GM21786 (cell line): ENCODE measurements around the gene ARFGAP1.

Experiments
- ATAC-seq: cut with Tn5 transposase; IDR thresholded peaks from one replicate; pipeline ENCODE4 v1.9.1; 2021; ENCODE audit not compliant: unreplicated experiment

The ARFGAP1 gene

GRCh38 chr20:63272105-63273058 lies at the start of gene ARFGAP1:
Gene ARFGAP1, plus strand, starts transcription at chr20:63272813. Its CDS starts 2,768 bp downstream, at chr20:63275581.
- ATAC-seq = peak; percentile 92

- ATAC-seq = no peak
Measured at GRCh38 chr20:63223121-63223825, 49.3 kb upstream of the ARFGAP1 start.

- ATAC-seq = no peak
Measured at GRCh38 chr20:63223826-63224207, 48.8 kb upstream of the ARFGAP1 start.

- ATAC-seq = no peak
Measured at GRCh38 chr20:63224412-63225081, 48.1 kb upstream of the ARFGAP1 start.

GRCh38 chr20:63225082-63225454 lies 47.5 kb upstream of the ARFGAP1 start:
- ATAC-seq = no peak

- no peak for ATAC-seq
Measured at GRCh38 chr20:63226042-63226943, 46.3 kb upstream of the ARFGAP1 start.

- ATAC-seq = no peak
Measured at GRCh38 chr20:63227260-63227659, 45.4 kb upstream of the ARFGAP1 start.

GRCh38 chr20:63228806-63229205 lies 43.8 kb upstream of the ARFGAP1 start:
- ATAC-seq = no peak

GRCh38 chr20:63230800-63231268 lies 41.8 kb upstream of the ARFGAP1 start:
- ATAC-seq = no peak

GRCh38 chr20:63232235-63233060 lies 40.2 kb upstream of the ARFGAP1 start:
- ATAC-seq = no peak

- ATAC-seq = no peak
Measured at GRCh38 chr20:63233061-63233344, 39.6 kb upstream of the ARFGAP1 start.

GRCh38 chr20:63233924-63234323 lies 38.7 kb upstream of the ARFGAP1 start:
- no peak for ATAC-seq

- no peak for ATAC-seq
Measured at GRCh38 chr20:63234693-63235398, 37.8 kb upstream of the ARFGAP1 start.

GRCh38 chr20:63235399-63235983 lies 37.1 kb upstream of the ARFGAP1 start, which contains the start of gene BIRC7:
Gene BIRC7, plus strand, starts transcription at chr20:63235905. Its CDS starts 192 bp downstream, at chr20:63236097.
- no peak for ATAC-seq

GRCh38 chr20:63236116-63236837 lies 36.3 kb upstream of the ARFGAP1 start:
- no peak for ATAC-seq

- ATAC-seq = no peak
Measured at GRCh38 chr20:63238031-63238430, 34.6 kb upstream of the ARFGAP1 start.

- ATAC-seq = no peak
Measured at GRCh38 chr20:63238514-63239125, 34.0 kb upstream of the ARFGAP1 start.

GRCh38 chr20:63239431-63239830 lies 33.2 kb upstream of the ARFGAP1 start:
- no peak for ATAC-seq
